GM11168 (cell line): ENCODE data around the gene PLD1.

Source experiments
- in situ Hi-C: fragments of 300-500 bp; cut with MboI; formaldehyde crosslinking; loops from one replicate; pipeline ENCODE4 v1.12.0; 2022; ENCODE audit warnings: low sequenced_read_pairs; ENCODE audit not compliant: unreplicated experiment

The PLD1 gene

DNA sequence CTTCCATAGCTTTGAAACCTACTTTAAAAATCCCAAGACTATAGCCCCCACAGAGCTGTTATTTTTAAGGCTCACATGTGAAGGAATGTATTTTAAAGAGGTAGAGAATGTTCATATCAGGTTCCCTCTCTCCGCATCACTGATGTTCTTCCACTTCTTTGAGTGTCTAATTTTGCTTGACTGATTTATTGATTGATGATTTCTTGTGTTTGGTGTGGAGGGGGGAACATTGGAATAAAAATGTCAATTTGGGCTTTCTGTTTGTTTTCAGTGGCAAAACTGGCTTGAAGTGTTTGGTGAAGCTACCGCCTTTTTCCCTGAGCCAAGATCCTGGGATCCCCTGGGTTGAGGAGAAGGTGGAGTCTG lies 30.1 kb upstream of the PLD1 start:
- in situ Hi-C loops = no loop called here

- in situ Hi-C loops = no loop called here
Measured at GRCh38 chr3:171839270-171839669, 29.0 kb upstream of the PLD1 start.

- in situ Hi-C loops = no loop called here
Measured at GRCh38 chr3:171838218-171838720, 28.0 kb upstream of the PLD1 start.

DNA sequence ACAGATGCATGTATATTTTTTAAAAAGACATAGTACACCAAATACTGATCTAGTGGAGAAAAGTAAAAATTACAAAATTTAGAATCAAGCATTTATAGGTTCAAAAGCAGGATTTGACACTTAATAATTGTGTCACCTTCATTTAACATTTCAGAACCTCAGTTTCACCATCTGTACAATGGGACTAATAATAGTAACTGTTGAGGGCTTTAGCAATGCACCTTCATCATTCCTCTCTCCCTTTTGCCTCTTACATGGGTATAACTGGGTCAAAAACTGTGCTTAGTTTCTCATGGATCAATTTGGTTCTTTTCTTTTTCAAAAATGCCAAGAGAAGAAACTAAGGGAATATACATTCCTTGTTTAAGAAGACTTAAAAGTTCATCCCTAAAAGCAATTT lies 27.4 kb upstream of the PLD1 start:
- in situ Hi-C loops = no loop called here

- in situ Hi-C loops = no loop called here
Measured at GRCh38 chr3:171836855-171837254, 26.6 kb upstream of the PLD1 start.

DNA sequence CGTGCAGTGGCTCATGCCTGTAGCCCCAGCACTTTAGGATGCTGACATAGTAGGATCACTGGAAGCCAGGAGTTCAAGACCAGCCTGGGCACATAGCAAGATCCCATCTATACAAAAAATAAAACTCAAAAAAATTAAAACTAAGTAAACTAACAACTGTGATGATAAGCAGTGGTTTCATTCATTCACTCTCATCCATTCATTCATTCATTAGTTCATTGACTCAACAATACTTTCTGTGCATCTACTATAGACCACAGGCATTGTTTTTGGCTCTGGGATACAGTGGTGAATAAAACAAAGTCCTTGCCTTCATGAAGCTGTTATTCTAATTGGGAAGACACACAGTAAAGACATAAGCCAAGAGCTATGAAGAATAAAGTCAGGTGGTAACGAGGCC lies 25.3 kb upstream of the PLD1 start:
- in situ Hi-C loops = no loop called here

DNA sequence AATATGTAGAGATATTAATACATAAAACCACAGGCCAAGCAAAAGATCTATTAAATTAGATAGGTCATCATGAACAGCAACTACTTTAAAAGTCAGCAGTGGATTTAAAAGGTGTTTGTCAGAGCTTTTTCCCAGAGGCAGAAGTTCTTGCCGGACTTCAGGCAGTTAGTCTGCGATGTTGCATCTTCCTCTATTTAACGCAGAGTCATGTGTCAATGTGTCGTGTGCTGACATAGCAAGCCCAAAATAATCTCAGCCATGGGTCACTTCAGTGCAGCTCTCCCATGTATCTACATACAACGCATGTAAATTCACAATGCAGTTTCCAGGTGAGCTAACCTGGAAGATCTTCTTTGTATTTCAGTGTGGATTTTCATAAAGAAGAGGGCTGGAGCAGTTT lies 24.8 kb upstream of the PLD1 start:
- in situ Hi-C loops = no loop called here

DNA sequence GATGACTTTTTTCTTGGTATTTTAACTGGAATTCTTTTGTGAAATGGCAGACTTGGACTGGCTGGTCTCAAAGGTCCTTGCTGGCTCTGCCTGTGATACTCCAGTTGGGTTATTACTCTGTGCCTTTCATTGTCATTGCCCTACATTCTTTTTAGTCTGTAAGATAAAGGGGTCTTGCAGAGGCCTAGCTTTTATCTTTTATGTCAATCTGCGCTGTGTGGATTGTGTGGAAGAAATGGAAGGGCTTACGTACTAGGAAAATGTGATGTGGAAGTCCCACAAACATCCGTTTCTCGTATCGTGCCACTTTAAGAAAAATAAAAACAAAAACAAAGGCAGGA lies 24.1 kb upstream of the PLD1 start:
- in situ Hi-C loops = no loop called here

DNA sequence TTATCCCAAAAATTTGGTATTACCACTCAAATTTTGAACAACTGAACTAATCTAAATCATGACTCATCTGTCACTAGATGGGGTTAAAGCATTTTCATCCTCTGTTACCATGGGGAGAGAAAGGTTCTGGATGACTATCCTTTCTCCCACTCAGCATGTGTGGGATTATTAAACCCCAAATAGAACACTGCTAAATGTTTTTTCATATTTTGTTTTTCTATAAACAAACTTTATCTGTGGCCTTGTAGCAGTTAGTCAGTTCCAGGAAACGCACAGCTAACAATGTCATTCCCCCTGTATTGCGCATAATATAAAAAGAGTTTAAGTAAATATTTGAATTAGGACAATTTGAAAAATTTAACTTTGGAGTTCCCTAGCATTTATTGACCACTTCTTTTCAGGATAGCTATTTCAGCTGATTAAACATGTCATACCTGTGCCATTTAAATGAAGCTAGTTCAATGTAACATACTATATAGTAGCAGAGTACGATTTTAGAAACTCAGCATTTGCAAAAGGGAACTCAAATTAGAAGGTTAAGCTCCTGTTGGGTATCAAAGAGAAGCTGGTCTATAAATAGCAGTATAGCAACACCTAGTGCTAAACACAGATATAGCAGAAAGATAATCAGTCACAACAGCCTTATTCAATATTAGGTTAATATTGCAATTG lies 23.6 kb upstream of the PLD1 start:
- in situ Hi-C loops = no loop called here

GRCh38 chr3:171832989-171833388 lies 22.7 kb upstream of the PLD1 start:
- in situ Hi-C loops = no loop called here

DNA sequence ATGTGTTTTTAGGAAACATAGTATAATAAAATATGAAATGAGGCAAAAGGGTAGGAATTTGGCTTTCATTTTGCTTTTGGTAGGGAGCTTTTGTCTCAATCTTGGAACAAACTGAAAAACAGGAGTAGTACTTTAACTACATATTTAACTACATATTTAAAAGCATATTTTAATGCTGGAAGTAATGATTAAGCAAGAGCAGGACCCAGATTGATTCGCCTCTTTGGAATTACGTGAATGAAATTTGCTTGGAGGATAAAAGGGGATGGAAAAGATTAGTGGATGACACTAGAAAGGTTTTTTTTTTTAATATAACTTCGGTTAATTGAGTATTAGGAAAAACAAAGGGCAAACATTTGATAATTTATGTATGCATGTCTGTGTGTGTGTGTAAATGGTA lies 21.7 kb upstream of the PLD1 start:
- in situ Hi-C loops = no loop called here

- in situ Hi-C loops = no loop called here
Measured at GRCh38 chr3:171830518-171830875, 20.2 kb upstream of the PLD1 start.

GRCh38 chr3:171829841-171830517 lies 19.7 kb upstream of the PLD1 start:
- in situ Hi-C loops = no loop called here

DNA sequence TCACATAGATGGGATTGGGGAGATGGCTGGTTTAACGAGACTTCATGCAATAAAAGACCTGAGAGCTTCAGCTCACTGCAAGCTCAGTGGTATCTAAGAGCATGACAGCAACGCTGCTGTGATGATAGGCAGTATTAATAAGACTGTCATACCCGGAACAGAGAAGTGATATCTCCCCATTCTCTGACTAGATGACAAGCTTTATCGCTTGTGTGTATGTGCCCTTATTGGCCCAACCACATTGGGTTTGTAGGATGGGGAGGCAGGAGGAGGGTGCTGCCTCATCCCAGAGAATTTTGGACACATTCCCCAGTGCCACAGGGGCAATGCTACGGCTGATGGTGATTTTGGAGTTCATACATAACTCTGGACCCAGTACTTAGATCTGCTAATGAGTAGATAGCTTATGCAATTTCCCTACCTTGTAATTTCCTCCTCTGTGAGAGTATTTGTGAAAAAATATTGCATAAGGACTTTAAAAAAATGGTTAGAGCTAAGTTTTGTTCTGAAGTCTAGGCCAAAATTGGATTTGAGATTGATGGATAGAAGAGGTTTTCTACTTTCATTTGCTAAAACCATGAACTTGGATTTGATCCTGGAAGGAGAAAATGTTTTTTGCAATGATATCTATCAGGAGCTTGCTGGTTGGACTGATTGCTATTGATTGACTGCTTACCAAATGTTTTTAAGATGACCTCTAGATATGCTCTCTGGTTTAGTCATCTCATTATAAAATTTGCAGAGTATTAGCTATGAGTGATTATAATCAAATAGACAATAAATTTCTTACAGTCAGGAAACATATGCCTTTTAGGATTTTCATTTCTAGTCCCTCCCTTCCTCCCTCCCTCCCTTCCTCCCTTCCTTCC lies 18.9 kb upstream of the PLD1 start:
- in situ Hi-C loops = no loop called here

GRCh38 chr3:171827836-171828458 lies 17.7 kb upstream of the PLD1 start:
- in situ Hi-C loops = no loop called here

DNA sequence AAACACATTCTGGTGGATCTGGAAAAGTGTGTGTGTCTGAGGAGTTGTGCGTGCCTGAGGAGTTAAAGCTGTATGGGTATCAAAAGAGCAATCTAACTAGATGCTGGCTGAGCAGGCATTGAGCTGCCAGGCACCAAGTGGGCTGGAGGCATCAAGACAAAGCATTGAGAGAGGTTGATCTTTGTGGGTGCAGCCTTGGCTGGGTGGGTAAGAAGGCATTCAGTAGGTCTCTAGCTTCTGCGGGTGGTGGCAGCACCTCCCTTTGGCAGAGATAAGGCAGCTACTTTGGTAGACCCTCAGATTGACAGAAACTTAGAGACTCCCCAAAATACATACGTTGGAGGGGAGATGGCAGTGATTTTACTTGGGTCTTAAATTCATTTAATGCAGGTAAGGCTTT lies 17.1 kb upstream of the PLD1 start:
- in situ Hi-C loops = no loop called here

DNA sequence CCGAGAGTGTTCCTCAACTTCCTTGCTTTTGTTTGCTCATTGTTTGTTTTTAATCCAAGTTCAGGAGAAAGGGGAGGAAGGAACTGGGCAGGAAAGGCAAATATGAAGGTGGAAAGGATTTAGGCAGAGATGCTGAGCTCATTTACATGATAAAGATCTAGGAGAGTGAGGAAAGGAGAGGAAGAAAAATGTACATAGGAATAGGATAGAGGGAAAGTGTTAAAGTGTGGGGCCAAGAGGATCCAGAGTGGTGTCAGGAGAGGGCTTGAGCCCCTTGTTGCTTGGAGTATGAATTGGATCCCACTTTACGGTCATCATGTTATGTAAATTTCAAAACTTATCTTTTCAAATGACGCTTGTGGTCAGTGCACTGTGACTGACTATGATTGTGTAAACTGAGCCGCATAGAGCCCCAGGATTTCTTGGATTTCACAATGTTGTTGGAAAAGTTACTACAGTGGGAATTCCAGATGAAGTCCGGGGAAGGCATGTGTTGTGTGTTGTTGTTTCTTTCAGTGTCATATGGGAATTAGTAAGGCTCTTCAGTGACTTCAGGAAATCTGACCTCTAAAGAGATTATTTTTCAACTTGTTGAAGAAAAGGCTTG lies 15.0 kb upstream of the PLD1 start:
- in situ Hi-C loops = no loop called here

DNA sequence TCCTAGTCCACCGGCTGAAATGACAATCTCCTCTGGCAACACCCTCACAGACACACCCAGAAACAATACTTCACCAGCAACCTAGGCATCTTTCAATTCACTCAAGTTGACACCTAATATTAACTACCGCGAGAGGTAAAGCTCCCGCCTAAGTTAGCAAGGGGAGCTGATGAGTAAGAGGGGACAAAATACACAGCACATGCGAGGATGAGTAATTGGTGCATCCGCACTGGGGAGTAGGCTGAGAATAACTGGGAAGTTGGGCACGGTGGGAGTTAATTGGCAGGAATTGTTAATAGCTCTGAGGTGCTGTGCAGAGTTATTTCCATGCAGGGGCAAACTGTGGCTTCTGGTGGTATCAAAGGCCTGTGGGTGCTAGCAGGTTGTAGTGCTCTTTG lies 14.5 kb upstream of the PLD1 start:
- in situ Hi-C loops = no loop called here

DNA sequence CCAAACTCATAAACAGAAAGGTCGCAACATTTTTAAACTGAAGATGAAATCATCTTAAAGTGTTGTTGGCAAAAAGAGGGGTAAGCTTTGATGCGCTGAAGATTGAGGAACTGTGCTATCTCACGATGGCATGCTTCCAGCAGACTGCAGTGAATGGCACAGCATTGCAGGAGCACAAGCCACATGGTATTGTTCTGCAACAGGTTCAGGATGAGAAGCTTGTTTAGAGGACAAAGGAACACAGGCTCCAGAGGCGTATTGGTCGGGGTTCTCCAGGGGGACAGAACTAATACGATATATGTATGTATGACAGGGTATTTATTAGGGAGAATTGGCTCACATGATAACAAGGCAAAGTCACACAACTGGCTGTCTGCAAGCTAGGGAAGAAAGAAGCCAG lies 13.8 kb upstream of the PLD1 start:
- in situ Hi-C loops = no loop called here

- in situ Hi-C loops = no loop called here
Measured at GRCh38 chr3:171822431-171823106, 12.3 kb upstream of the PLD1 start.
